Fibroblast of lung (primary cell): Measurements from ENCODE around the gene DLG5.

Experiments
- CTCF ChIP-seq, 2 donors: IDR thresholded peaks in 1 of 2; conservative IDR thresholded peaks in 1 of 2; 1 replicate in 1 of 2; 2 replicates in 1 of 2; pipeline ENCODE4 v1.5.1; 2011 to 2012; ENCODE audit warnings: low read length in 2 of 2, control low read depth in 1 of 2, inconsistent platforms in 1 of 2, low read depth in 1 of 2, mild to moderate bottlenecking in 1 of 2
- EZH2 ChIP-seq: IDR thresholded peaks from 2 replicates; pipeline ENCODE4 v1.5.1; 2012; ENCODE audit warnings: low read length, control low read depth, mild to moderate bottlenecking; ENCODE audit errors: missing control alignments

GRCh38 chr10:77844177-77844576 lies 82.4 kb downstream of the DLG5 start:
- TF ChIP-seq CTCF (conservative IDR thresholded peaks at IDR 0.05 in 1 of 2, IDR thresholded peaks at IDR 0.05 in 1 of 2; ENCODE audit: low read depth in 1 of 2, low read length in 2 of 2) (no peak), EZH2 (no peak)
